Activated naive CD4-positive, alpha-beta T cell treated with anti-CD3 and anti-CD28 coated beads, Interleukin-2, amount 50 U/mL, for 72 hours (primary cell): ENCODE results near the gene ZNF697. TPM values are rescaled to one million over a fixed set of nuclear protein-coding genes. Genes with fewer than 3 reads are reported as not detected.
"Not testable (repeated sequence)": the region's sequence is repeated elsewhere in the genome, so short reads cannot be mapped to it uniquely, and the experiment has no call there.

Experiments
- ATAC-seq, 2 donors: fragments of 150-1000 bp; cut with Tn5 transposase; 2 replicates each; pipeline ENCODE4 v1.10.0; 2021; ENCODE audit warnings: mild to moderate bottlenecking in 2 of 2, moderate library complexity in 2 of 2
- DNase-seq, 2 donors: peaks; one replicate each; pipeline ENCODE4 v3.0.0; 2021 to 2022; ENCODE audit warnings: low spot score in 2 of 2
- H3K27ac Mint-ChIP-seq, 2 donors: one replicate each; pipeline ENCODE4 v1.8.0; 2022; ENCODE audit warnings: mild to moderate bottlenecking in 2 of 2, mixed read lengths in 2 of 2
- H3K36me3 Mint-ChIP-seq, 2 donors: one replicate each; pipeline ENCODE4 v1.8.0; 2022; ENCODE audit warnings: mixed read lengths in 2 of 2
- H3K9me3 Mint-ChIP-seq, 2 donors: one replicate each; pipeline ENCODE4 v1.8.0; 2022; ENCODE audit warnings: mixed read lengths in 2 of 2
- total RNA-seq, 2 donors: library from RNA; stranded (reverse); gene quantifications; one replicate each; pipeline ENCODE4 v1.2.3, GENCODE V29; 2022

Gene ZNF697
- total RNA-seq, 2 donors from 2014 or later, result 0.09 to 0.70 TPM

- Mint-ChIP-seq H3K9me3 (no peaks in the 10 kb centered on the region), H3K27ac (no peak overlapping the region), H3K36me3 (peaks cover 0 to 4% of the 10 kb centered on the region in 2 donors)
- no peak for DNase-seq
- ATAC-seq, result no peak
Measured at GRCh38 chr1:119621705-119622104, 26.4 kb downstream of the ZNF697 start.

- no peaks in the 10 kb centered on the region for H3K9me3 Mint-ChIP-seq
- no peaks in the 10 kb centered on the region for H3K36me3 Mint-ChIP-seq
- H3K27ac Mint-ChIP-seq, result no peak overlapping the region
- ATAC-seq, result no peak
- DNase-seq, result no peak
Measured at GRCh38 chr1:119617751-119618691, 30.0 kb downstream of the ZNF697 start.

GRCh38 chr1:119616748-119617147, 31.3 kb downstream of the ZNF697 start:
- H3K9me3 Mint-ChIP-seq, DNase-seq, ATAC-seq, H3K36me3 Mint-ChIP-seq, H3K27ac Mint-ChIP-seq: not testable (repeated sequence)

DNA sequence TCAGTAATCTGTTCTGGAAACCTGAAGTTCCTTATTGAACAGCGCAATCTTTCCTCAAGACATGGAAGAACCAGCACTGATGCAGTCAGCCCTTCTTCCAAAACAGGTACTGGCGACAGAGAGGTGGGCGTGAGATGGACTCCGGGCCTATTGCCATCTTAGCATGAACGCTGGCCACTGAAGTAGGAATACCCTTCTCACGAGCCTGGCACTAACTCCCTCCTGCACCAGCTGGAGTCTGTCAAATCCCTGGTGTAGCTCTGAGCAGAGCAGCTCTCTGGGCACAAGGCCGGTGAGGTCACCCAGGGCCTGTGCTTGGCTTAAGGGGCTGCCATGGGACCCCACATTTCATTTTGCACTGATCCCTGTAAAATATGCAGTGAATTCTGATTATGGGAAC, 33.0 kb downstream of the ZNF697 start:
- not testable (repeated sequence) for H3K9me3 Mint-ChIP-seq, DNase-seq, ATAC-seq, H3K27ac Mint-ChIP-seq, H3K36me3 Mint-ChIP-seq

DNA sequence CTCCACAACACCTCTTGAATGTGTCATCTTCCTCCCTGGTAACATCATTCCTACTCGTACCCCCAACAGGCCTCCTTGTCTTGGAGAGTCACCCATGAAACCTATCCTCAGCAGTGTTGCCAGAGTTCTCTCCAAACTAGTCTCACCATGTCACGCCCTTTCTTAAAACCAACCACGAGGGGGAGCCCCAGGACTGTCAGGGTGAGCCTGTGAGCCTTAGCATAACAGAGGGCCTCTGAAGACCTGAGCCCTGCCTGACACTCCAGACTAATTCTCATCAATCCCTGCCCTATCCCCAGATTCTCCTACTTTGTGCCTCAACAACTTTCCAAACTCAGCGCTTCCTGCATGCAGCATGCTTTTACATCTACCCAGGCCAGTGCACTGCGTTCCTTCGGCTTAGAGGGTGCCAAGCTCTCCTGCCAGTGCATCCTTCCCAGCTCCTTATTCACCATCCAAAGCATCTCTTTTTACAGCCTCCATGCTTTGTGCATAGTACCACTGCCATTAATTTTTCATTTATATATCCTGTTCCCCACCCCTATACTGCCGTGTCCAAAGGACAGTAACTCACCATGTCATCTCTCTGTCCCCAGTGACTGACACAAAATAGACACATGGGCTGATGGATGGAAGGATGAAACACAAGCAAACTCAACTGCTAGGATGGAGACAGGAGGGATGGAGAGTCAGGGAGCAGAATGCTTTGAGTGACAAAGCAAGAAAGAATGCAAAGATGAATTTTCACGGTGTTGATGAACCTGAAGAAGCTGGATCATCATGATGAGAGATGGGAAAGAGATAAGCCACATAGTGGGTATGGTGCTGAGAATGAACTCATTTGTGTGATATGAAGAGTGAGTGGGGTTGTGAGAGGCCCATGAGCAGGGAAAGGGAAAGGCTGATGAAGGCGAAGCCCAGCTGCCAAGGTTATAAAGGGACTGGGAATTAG, 34.0 kb downstream of the ZNF697 start:
- Mint-ChIP-seq H3K9me3 (no peaks in the 10 kb centered on the region), H3K27ac (no peak overlapping the region), H3K36me3 (no peaks in the 10 kb centered on the region)
- DNase-seq, result peak in 1 of 2 donors; percentile 84
- peak; percentile 83 to 88 for ATAC-seq

DNA sequence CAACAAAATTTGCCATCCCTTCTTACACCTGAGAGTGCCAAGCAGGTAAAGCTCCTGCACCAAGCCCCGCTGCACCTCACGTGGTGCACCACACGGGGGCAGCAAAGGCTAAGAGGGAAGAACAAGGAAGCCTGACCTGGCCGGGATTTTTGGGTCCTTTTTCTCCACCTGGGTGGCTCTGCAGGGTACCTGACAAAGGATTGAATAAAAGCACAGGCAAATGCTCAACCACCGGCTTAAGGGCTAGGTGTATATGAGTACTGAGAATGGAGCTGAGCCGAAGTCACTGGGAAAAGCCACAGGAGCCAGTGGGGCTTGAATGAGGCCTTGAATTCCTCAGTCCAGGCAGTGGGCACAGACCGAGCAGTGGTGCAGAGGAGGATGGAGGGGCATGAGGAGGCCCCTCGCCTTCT, 36.4 kb downstream of the ZNF697 start:
- Mint-ChIP-seq H3K36me3 (no peaks in the 10 kb centered on the region), H3K9me3 (no peaks in the 10 kb centered on the region), H3K27ac (no peak overlapping the region)
- ATAC-seq, result peak; percentile 46 to 58
- peak; percentile 62 to 78 for DNase-seq

DNA sequence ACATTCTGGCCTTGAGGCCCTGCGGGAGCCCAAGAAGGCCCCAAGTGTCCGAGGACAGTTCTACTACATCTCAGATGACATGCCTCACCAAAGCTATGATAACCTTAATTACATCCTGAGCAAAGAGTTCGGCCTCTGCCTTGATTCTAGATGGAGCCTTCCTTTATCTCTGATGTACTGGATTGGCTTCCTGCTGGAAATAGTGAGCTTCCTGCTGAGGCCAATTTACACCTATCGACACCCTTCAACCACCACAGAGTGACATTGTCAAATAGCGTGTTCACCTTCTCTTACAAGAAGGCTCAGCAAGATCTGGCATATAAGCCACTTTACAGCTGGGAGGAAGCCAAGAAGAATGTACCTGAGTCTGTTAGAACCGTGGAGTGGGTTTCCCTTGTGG, 39.2 kb downstream of the ZNF697 start:
- not testable (repeated sequence) for H3K9me3 Mint-ChIP-seq, DNase-seq, ATAC-seq, H3K36me3 Mint-ChIP-seq, H3K27ac Mint-ChIP-seq

- peak in 1 of 2 donors; percentile 52 for ATAC-seq
- H3K27ac Mint-ChIP-seq, H3K36me3 Mint-ChIP-seq, DNase-seq, H3K9me3 Mint-ChIP-seq: not testable (repeated sequence)
Measured at GRCh38 chr1:119607087-119607807, 40.8 kb downstream of the ZNF697 start.

DNA sequence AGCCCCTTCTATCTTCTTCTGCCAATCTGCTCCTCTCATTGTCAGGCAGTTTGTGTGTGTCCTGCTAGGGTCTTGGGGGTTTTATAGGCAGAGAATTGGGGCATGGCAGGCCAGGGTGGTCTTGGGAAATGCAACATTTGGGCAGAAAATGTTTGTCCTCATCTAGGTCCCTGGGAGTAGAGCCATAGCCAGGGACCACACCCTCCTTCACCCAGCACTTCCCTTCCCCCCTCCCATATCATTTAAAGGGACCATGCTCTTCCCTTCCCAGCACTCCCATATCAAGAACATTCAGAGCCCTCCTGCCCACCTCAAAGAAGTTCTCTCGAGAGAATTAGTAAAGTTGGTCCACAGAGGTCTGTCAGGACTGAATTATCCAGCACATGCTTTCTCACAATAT, 41.7 kb downstream of the ZNF697 start:
- no peaks in the 10 kb centered on the region for H3K9me3 Mint-ChIP-seq
- no peaks in the 10 kb centered on the region for H3K36me3 Mint-ChIP-seq
- H3K27ac Mint-ChIP-seq, result no peak overlapping the region
- ATAC-seq (no peak), DNase-seq (no peak)

GRCh38 chr1:119605686-119606085, 42.4 kb downstream of the ZNF697 start:
- Mint-ChIP-seq H3K36me3 (no peaks in the 10 kb centered on the region), H3K9me3 (no peaks in the 10 kb centered on the region), H3K27ac (no peak overlapping the region)
- DNase-seq, result no peak
- no peak for ATAC-seq

GRCh38 chr1:119605080-119605479, 43.0 kb downstream of the ZNF697 start:
- not testable (repeated sequence) for H3K36me3 Mint-ChIP-seq, ATAC-seq, H3K27ac Mint-ChIP-seq

GRCh38 chr1:119603695-119604094, 44.4 kb downstream of the ZNF697 start:
- H3K36me3 Mint-ChIP-seq, result no peaks in the 10 kb centered on the region
- DNase-seq (no peak), ATAC-seq (no peak)
- no peaks in the 10 kb centered on the region for H3K9me3 Mint-ChIP-seq
- H3K27ac Mint-ChIP-seq, result no peak overlapping the region

More at GRCh38 chr1:119605080-119605479, 43.0 kb downstream of the ZNF697 start:
- H3K9me3 Mint-ChIP-seq, DNase-seq: not testable (repeated sequence)

- not testable (repeated sequence) for H3K9me3 Mint-ChIP-seq, H3K36me3 Mint-ChIP-seq, ATAC-seq, DNase-seq, H3K27ac Mint-ChIP-seq
Measured at GRCh38 chr1:119603241-119603640, 44.8 kb downstream of the ZNF697 start.

GRCh38 chr1:119602789-119603188, 45.3 kb downstream of the ZNF697 start:
- DNase-seq, H3K9me3 Mint-ChIP-seq, ATAC-seq, H3K36me3 Mint-ChIP-seq, H3K27ac Mint-ChIP-seq: not testable (repeated sequence)

GRCh38 chr1:119602169-119602568, 45.9 kb downstream of the ZNF697 start:
- Mint-ChIP-seq H3K27ac (no peak overlapping the region), H3K36me3 (no peaks in the 10 kb centered on the region), H3K9me3 (no peaks in the 10 kb centered on the region)
- no peak for ATAC-seq
- no peak for DNase-seq

GRCh38 chr1:119600976-119601375, 47.1 kb downstream of the ZNF697 start:
- DNase-seq, result no peak
- ATAC-seq, result no peak
- Mint-ChIP-seq H3K9me3 (no peaks in the 10 kb centered on the region), H3K36me3 (no peaks in the 10 kb centered on the region), H3K27ac (no peak overlapping the region)
